COLO829 (cell line): ENCODE measurements around the gene KRTAP7-1.

Source experiments
- DNase-seq: peaks from one replicate; pipeline ENCODE4 v3.0.0; 2012; ENCODE audit warnings: low spot score

Gene KRTAP7-1

GRCh38 chr21:30829659-30830058 is at the start of gene KRTAP7-1:
KRTAP7-1 (minus strand) TSS chr21:30829759; CDS start chr21:30829698, 61 bp downstream.
- DNase-seq = peak; percentile 7

- no peak for DNase-seq
These were observed 45.0 kb upstream of the KRTAP7-1 start for GRCh38 chr21:30874526-30874925.

GRCh38 chr21:30847627-30848500 is 18.3 kb upstream of the KRTAP7-1 start:
- no peak for DNase-seq

- no peak for DNase-seq
These were observed 13.4 kb upstream of the KRTAP7-1 start for GRCh38 chr21:30842990-30843389.

GRCh38 chr21:30839304-30839703 is 9.7 kb upstream of the KRTAP7-1 start:
- DNase-seq = peak; percentile 64

GRCh38 chr21:30838536-30838935 is 9.0 kb upstream of the KRTAP7-1 start:
- DNase-seq = no peak

- DNase-seq = no peak
These were observed 1.7 kb upstream of the KRTAP7-1 start for GRCh38 chr21:30831194-30831765.

GRCh38 chr21:30818837-30819610 is 10.5 kb downstream of the KRTAP7-1 start:
- no peak for DNase-seq

GRCh38 chr21:30813174-30813573 is 16.4 kb downstream of the KRTAP7-1 start, which contains the start of gene KRTAP8-1:
KRTAP8-1 (minus strand) TSS chr21:30813274; CDS start chr21:30813220, 54 bp downstream.
- DNase-seq = no peak

GRCh38 chr21:30800605-30801004 is 29.0 kb downstream of the KRTAP7-1 start:
- no peak for DNase-seq

- DNase-seq = no peak
These were observed 35.8 kb downstream of the KRTAP7-1 start for GRCh38 chr21:30793581-30794314.

- DNase-seq = no peak
These were observed 50.3 kb downstream of the KRTAP7-1 start for GRCh38 chr21:30779249-30779648.
